Heart left ventricle (tissue), 13 donors: ENCODE results near the gene EPHA1.

Experiments used
- CTCF ChIP-seq, 12 donors: fragments of 200-600 bp; sonication (generic) in 4 of 12; IDR thresholded peaks; one replicate each; pipeline versions ENCODE4 v1.5.0 to v1.8.0; 2018 to 2022; ENCODE audit warnings: antibody characterized with exemption in 12 of 12, mild to moderate bottlenecking in 5 of 12
- POLR2A ChIP-seq, 2 donors: fragments of 450-650 bp; IDR thresholded peaks; one replicate each; pipeline ENCODE4 v1.6.1; 2017; ENCODE audit warnings: antibody characterized with exemption in 2 of 2, mild to moderate bottlenecking in 2 of 2, moderate library complexity in 2 of 2
- donor health status: ischemic (EF 13 %, LVEDD 7.1; RV severe dilation, severe dysfunction).
- donor health status: DM: no; HTN: yes; CAD: no.
- donor health status: DM: no; HTN: no; CAD: no.
- donor health status: ischemic (EF 25% LVEDD 6.9; RV normal size, moderate dysfunction).
- donor health status: ischemic (EF 25% LVEDD 5.7; RV mildly dilated, moderate dysfunction).
- donor health status: ischemic (EF 35%, LVEDD 5.7; RV mildly dilated, moderate dysfunction).
- donor health status: nonischemic (EF 11% LVEDD 7.7; RV severe dilation, severe dysfunction).
- donor health status: DM: yes; HTN: yes; CAD: no.
- donor health status: PGD.
- donor health status: ischemic (EF 29% LVEDD 5.4; RV normal size, mild dysfunction).
- donor health status: nonischemic (EF 23%, LVEDD 6.1; RV moderate dilation, normal function).

- TF ChIP-seq CTCF (IDR thresholded peaks at IDR 0.05), result no peak
- TF ChIP-seq POLR2A (IDR thresholded peaks at IDR 0.05), result no peak
These were observed 1.1 kb downstream of the EPHA1 start for GRCh38 chr7:143407287-143408251.
